Activated CD4-positive, CD25-positive, alpha-beta regulatory T cell treated with anti-CD3 and anti-CD28 coated beads, Interleukin-2, amount 50 U/mL, for 16 hours (primary cell): ENCODE results near the gene EMC9.

Source experiments
- DNase-seq: peaks from one replicate; pipeline ENCODE4 v3.0.0-alpha.2; 2020; ENCODE audit warnings: low read depth, low spot score

EMC9 gene

DNA sequence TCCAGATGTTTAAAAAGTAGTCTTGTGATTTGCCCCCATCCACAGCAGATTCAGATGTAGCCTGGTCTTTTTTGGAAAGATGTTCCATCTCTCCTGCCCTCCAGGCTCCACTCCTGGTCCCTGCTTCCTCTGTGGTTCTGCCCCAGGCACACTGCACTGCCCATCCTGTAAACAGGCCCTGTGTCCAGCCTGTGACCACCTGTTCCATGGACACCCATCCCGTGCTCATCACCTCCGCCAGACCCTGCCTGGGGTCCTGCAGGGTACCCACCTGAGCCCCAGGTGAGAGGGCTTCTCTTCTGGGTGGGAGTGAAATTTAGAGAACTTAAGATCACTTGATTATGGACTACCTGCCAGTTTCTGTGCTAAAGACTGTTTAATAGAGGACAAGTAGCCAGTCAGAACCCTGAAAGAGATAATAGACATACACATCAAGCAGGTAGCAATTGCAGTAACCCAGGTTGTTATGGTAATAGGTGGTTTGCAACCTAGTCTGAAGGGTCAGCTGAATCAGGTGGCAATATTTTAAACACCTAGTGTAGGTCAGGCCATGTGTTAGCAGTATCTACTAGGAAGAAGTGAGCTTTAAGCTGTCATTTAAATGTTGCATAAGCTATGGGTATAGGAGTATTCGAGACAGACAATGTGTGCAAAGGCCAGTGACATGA, 8.0 kb upstream of the EMC9 start:
- no peak for DNase-seq

DNA sequence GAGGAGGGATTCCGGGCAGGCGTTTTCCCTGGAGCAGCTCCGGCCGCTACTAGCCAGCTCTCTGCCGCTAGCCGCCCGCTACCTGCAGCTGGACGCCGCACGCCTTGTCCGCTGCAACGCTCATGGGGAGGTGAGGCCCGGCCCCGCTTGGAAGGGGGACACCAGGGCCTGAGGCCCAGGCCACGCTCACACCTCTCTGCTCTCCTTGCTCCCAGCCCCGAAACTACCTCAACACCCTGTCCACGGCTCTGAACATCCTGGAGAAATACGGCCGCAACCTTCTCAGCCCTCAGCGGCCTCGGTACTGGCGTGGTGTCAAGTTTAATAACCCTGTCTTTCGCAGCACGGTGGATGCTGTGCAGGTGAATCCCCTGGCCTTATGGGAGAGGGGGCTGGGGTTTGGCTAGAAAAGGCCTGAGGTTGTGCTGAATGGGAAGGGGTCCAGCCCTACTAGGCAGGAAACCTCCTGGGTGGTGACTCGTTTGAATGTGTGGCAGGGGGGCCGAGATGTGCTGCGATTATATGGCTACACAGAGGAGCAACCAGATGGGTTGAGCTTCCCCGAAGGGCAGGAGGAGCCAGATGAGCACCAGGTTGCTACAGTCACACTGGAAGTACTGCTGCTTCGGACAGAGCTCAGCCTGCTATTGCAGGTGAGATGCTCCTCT, 6.5 kb upstream of the EMC9 start:
- DNase-seq = no peak

DNA sequence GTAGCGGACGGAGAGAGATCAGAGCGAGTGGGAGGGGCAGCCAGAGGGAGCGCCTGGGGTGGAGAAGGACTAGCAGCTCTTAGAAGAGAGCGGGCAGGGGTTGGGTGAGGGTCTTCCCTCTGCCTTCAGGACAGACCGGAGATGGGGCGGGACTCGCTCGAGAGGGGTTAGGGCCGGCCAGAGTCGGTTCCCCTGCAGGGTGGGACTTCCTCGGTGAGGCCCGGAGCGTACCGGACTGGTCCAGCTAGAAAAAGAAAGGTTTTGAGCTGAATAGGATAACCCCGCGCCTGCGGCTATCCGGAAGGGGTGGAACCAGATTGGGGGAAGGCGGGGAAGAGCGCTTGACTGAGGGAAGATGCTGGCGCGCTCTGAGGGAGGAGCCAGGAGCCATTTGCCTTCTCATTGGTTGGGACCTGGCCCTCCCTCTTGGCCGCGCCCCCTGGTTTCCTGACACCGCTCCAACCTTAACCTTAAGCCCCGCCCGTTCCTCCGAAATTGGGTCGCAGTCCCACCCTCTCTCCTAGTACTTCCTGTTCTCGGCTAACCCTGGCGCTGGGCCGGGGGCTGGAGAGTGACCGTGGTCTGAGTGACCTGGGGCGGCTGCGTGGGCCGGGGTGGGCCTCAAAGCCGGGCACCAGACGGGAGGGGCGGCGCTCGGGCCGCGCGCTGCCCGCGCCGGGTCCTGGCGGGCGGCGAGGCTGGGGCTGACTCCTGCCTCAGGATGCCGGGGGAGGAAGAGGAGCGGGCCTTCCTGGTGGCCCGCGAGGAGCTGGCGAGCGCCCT, 5.8 kb upstream of the EMC9 start, which contains the start of gene RNF31:
RNF31 (plus strand) TSS at position 521 of the 783 bp plus-strand sequence; CDS start at position 722, 201 bp downstream.
- DNase-seq = peak; percentile 95

- DNase-seq = peak; percentile 68
Observed at GRCh38 chr14:24146453-24146977, 5.1 kb upstream of the EMC9 start, which contains the start of gene PSME2. PSME2 (minus strand) TSS chr14:24146610; CDS start chr14:24146581, 29 bp downstream.

DNA sequence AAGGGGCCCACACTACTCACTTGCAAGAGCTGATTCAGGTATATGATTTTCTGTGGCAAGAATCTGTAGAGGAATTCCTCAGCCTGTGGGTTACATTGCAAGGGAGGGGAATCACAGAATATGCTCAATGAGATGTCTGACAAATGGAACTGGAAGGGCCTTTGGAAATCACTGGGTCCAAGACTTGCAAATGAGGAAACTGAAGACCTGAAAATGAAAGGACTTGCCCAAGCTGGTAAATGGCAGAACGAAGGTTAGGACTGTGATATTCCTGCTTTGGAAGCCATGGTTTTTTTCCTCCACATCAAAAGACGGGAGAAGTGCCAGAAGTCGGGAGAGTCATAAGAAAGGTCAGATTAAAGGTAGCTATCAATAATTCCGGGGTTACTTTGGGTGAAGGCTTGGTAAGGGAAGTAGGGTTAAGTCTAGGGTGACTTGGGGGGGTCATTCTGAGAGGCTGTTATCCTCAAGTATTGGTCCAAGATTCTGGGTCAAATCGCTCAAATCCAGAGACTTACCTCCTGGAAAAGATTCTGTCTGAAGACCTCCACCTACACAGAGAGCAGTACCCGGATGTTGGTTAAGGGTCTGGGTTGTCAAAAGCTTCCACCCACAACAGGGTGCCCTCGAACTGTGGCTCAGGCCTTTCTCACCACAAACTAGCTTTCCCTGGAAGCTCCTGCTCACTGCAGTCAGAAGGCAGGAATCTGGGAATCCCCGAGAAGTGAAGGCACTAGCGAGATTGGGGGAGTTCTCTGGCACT, 4.5 kb upstream of the EMC9 start:
- no peak for DNase-seq

DNA sequence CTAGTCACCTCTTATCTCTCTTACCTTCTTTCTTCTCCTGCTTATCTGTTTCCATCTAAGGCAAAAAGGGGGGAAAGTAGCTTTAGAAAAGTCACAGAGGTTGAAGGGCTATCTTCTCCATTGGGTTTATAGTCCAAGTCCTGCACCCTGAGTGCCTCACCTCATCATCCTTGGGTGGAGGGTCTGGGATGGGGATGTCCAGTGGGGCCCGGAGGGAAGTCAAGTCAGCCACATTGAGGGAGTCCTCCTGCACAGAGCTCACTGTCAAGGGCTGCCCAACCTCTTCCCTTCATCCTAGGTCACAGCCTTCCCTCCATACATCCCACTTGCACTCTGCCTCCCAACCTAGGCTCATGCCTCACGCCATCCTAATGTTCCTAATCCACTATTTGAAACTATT, 3.8 kb upstream of the EMC9 start:
- DNase-seq = no peak

GRCh38 chr14:24144451-24144850, 3.1 kb upstream of the EMC9 start:
- DNase-seq = no peak

- DNase-seq = no peak
Observed at GRCh38 chr14:24143511-24143910, 2.1 kb upstream of the EMC9 start.

DNA sequence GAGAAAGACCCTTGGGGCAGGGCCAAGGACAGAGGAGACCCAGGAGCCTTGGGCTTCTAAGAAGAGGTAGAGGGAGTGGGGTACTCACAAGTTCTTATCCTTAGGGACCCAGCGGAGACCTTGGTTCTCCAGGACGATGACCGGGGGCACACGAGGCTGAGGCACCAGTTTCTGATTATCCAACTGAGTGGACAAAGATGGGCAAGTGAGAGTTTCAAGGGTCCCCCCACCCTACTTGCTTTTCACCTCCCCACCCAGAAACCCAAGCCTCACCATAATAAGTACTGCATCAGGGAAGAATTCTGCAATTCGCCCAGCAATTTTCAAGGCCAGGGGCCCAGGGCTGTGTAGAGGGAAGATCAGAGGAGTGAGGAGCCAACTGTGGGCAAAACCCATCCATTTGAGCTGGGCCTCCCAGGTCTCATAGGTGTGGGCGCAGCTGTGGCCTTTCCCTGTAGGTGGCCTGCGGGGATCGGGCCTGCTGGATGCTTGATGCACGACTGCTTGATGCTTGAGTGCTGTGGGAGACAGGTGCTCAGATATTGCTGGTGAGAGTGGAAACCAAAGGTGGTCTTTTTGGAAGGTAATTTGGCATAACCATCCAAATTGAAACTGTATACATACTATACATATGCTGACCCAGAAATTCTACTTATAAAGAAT, 2.0 kb downstream of the EMC9 start:
- DNase-seq = no peak

GRCh38 chr14:24138396-24139271, 2.8 kb downstream of the EMC9 start:
- DNase-seq = no peak

DNA sequence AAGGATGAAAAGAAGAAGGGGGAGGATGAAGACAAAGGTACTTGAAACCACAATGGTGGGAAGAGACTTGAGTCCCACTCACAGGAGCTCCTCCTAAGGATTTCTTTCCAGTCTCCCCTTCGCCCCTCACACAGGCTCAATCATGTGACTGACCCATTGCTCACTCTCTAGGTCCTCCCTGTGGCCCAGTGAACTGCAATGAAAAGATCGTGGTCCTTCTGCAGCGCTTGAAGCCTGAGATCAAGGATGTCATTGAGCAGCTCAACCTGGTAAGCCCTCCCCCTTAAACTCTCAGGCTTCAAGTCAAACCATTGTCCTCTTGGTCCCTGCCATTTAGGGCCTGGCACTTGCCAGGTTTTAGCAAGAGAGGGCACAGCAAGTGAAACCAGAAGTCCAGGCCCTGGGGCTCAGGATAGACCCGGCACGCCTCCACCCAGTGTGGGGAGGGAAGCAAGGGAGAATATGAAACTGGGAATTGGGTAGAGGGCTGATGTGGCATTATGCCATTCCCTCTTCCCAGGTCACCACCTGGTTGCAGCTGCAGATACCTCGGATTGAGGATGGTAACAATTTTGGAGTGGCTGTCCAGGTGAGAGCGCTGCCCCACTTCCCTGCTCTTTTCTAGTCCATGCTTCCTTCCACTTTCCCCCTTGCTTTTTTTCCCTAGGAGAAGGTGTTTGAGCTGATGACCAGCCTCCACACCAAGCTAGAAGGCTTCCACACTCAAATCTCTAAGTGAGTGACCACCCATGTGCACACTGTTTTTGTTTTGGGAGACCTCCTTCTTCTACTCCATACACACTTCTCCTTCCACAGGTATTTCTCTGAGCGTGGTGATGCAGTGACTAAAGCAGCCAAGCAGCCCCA, 3.6 kb downstream of the EMC9 start:
- DNase-seq = no peak

GRCh38 chr14:24136684-24137528, 4.5 kb downstream of the EMC9 start:
- DNase-seq = no peak

DNA sequence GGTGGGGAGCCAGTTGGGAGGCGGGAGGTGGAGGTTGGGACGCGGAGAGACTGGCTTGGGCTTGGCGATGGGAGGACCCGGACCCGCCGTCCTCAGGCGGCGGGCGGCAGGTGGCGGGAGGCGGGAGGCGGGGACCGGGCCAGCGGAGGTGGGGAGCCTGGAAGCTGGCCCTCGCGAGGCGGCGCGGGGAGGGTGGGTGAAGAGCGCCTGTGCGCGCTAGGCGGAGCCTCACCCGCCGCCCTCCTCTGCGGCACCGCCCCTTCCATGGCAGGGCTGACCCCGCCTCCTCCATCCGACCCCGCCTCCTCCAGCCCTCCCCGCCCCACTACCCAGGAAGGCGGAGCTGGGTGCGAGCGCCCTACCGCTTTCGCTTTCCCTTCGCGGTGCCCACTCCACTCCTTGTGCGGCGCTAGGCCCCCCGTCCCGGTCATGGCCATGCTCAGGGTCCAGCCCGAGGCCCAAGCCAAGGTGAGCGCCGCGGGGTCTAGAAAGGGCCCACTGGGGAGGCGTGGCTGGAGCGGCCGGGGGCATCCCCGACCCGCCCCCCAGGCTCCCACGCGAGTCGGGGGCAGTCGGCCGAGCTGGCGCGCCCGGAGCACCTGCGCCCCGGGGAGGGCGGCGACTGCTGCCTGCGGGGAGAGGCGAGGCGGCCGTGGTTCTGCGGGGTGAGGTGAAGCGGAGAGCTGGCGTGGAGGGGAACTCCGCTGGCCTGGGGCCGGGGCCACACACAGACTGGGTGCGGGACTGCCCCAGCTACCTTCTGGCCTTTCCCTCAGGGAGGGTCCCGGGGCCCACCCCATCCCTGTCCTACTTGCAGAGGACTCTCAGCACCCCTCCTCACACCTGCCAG, 5.3 kb downstream of the EMC9 start, which contains the start of gene PSME1:
PSME1 (plus strand) TSS at position 361 of the 850 bp plus-strand sequence; CDS start at position 430, 69 bp downstream.
- DNase-seq = peak; percentile 79

GRCh38 chr14:24135584-24135833, 5.9 kb downstream of the EMC9 start:
- DNase-seq = no peak

GRCh38 chr14:24133735-24134134, 7.7 kb downstream of the EMC9 start:
- DNase-seq = no peak

DNA sequence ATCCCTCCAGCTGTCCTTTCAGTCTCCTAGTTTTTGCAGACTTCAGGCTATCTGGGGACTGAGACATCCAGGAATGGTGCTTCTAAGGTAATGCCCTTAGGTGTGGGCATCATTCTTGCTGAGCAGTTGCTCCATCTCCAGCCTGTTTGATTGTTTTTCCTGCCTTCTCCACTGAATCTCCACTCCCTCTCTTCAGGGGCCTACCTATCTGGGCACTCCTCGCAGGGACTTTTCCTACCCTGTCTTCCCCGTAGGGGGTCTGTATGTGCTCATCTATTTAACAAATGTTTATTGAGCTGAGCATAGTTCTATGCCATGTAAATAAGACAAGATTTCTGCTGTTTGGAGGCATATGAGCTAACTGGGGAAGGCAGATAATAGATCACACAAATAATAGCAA, 8.4 kb downstream of the EMC9 start:
- DNase-seq = no peak

DNA sequence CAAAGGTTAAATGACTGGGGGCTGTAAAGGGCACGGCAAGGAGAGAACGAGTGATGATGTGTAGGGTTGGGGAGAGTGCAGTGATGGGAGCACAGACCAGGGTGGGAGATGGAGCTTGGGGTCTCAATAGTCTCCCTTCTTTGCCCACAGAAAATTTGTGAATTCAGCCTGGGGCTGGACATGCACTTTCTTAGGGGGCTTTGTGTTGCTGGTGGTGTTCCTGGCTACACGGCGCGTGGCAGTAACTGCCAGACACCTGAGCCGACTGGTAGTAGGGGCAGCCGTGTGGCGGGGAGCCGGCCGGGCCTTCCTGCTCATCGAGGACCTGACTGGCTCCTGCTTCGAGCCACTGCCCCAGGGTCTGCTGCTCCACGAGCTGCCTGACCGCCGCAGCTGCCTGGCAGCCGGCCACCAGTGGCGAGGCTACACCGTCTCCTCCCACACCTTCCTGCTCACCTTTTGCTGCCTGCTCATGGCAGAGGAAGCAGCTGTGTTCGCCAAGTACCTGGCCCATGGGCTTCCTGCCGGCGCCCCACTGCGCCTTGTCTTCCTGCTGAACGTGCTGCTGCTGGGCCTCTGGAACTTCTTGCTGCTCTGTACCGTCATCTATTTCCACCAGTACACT, 9.2 kb downstream of the EMC9 start:
- no peak for DNase-seq
